ENCODE measurements around the gene IRF1.
A peak's percentile ranks its signal among the peaks of the same experiment; 100 is the strongest.

Gene IRF1

DNA sequence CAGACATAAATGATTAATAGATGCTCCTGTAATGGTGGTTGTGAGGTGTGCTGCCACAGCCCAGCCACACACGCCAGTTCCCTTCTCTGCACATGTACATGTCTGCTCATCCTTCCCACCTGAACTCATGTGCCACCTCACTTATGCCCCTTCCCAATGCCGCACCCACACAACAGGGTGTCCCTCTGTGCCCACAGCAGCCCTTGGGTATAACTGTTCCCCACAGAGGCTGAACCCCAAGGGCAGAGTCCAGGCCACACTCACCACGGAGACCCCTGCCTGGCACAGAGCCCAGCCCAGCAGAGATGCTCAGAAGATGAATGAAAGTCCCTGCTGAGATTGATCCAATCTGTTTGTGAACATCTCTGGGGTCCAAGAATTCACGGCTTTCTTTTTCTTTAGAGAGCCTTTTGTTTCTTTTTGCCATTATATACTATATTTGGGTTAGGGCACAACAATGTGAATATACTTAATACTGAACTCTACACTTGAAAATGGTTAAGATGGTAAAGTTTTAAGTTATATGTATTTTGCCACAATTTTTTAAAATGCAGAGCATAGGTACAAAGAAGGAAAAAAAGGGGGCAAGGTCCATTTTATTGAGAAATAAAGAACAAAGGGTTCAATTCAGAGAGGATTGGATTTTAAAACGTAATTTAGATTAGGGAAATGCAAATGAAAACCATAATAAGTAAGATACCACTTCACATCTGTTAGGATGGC, 29.6 kb downstream of the IRF1 start:
- DNase-seq: peak; percentile 3

DNA sequence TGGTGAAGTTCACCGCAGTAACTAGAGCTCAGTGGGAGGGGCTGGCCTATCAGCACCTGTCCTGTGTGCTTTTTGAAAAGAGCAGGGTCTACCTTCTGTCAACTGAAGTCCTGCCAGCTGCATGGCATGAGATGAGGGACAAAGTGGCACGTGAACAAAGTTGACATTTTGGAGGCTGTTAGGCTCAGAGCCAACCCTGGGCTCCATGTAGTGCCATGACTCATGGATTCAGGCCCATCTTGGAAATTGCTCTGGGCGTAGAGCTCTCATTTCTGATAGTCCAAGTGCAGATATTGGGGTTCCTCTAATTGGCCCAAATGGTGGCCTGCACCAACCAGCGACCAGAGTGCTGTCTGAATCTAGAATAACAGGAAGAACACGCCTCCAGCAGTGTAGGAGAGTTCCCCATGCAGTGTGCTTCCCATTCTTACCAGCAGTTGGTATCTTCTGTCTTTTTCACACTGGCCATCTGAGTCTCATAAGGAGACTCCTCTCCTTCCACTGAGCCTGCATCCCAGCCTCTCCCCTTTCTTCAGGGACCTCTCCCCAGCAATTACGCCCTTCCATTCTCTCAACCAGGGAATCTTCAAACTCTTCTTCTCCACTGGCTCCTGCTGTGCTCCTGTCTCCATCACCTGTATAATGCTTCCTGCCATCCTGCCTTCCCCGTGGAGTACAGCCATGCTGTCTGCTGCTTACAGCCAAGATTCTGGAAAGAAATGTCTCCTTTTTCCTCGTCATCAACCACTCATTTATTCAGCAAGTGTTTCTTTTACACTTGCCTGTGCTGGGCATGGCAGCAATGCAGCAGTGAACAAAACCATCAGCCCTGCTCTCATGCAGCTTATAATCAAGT, 30.4 kb downstream of the IRF1 start:
- peak; percentile 34 for DNase-seq

- peak; percentile 8 for DNase-seq
Measured at GRCh38 chr5:132459031-132459982, 31.3 kb downstream of the IRF1 start.

GRCh38 chr5:132458651-132459030, 31.9 kb downstream of the IRF1 start:
- peak; percentile 4 for DNase-seq

GRCh38 chr5:132458226-132458560, 32.4 kb downstream of the IRF1 start:
- DNase-seq: no peak

GRCh38 chr5:132457371-132458225, 33.0 kb downstream of the IRF1 start:
- peak; percentile 64 for DNase-seq

GRCh38 chr5:132456987-132457361, 33.6 kb downstream of the IRF1 start:
- peak; percentile 32 for DNase-seq

GRCh38 chr5:132456296-132456986, 34.1 kb downstream of the IRF1 start:
- DNase-seq: peak; percentile 80

DNA sequence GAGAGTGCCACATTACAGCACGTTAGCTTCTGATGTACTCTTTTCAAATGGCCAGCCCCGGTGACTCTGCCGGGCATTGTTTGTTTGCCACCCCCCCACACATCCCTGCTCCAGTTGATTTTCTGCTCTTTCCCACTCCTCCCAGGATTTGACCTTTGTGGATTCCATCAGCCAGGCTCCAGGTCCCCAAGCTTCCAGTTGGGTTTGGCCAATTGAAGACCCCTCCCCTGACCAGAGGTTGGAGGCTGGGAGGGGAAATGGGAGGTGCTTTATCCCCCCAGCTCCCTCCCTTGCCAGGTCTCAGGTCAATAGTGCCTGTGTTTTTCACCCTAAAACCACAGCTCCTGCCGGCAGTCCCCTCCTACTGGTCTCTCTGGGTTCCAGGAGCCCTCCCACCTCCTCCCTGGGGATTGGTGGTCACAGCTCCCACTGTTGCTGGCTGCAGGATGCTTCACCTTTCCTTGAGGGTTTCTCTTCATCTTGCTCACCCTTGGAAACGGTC, 34.9 kb downstream of the IRF1 start:
- peak; percentile 23 for DNase-seq

- peak; percentile 5 for DNase-seq
Measured at GRCh38 chr5:132454361-132454760, 36.2 kb downstream of the IRF1 start.

DNA sequence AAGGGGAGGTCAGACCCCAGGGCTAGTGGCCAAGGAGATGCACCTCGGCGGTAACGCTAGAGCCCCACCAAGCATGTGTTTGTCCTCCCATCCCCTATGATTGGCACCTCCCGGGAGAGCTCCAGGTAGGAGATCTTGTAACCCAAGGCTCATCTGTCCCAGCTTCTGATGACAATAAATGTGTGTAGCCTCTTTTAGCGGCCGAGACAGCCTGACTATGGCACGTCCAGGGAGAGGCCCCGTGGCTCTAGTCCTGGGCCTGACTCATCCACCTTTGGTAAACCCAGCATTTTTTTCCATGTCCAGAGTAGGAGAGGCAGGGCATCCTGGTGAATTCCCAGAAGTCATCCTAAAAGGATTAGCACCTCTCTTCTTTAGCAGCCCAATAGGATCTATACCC, 39.2 kb downstream of the IRF1 start:
- no peak for DNase-seq

GRCh38 chr5:132449060-132449459, 41.5 kb downstream of the IRF1 start:
- DNase-seq: no peak

DNA sequence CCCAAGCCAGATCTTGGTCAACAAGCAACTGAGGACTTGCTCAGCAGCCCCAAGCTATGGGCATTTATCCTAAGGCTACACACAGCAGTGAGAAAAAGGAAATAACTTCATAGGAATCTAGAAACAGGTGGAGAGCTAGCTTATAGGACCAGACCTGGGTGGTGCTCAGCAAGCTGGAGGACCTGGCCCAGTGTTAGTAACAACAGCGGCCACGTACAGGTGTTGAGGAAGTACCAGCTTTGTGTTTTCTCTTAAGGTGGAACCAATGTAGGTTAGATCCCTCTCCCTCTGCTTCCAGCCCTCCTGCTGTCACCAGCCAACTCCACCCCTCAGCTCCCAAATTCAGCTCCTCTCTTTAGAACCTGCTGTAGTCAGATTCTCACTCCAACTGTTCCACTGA, 43.4 kb downstream of the IRF1 start:
- peak; percentile 41 for DNase-seq

- DNase-seq: peak; percentile 3
Measured at GRCh38 chr5:132446621-132447020, 44.0 kb downstream of the IRF1 start.

- no peak for DNase-seq
Measured at GRCh38 chr5:132445930-132446329, 44.6 kb downstream of the IRF1 start.

DNA sequence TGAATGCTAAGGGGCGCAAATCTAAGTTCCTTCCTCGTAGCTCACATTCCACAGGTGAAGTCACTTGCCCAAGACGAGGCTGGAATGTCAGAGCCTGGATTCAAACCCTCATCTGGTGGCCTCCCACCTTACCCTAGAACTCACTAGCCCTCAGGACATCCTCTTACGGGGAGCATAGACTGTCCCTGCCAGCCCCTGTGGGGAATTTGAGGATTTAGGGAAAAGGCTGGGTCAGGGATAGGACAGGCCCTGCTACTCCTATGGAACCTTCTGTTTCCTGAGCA, 45.0 kb downstream of the IRF1 start:
- DNase-seq: no peak

GRCh38 chr5:132444841-132445639, 45.5 kb downstream of the IRF1 start:
- DNase-seq: no peak

DNA sequence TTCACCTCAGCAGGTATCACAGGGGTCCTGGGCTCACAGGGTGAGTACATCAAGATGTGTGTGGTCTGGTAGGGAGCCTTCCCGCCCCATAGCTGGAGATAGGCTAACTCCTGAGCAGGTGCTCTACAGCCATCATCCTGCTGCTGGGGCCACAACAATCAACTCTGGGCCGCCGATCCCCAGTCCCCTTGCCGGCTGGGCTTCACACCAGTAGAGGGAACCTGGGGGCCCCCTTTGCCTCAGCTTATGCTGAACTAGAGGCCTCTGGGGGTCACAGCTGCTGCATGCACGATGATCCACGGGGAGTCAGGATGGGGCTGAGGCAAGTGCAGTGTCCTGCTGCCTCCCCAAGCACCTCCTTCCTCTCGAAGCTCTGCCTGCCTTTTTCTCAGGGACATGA, 46.5 kb downstream of the IRF1 start:
- DNase-seq: no peak

DNA sequence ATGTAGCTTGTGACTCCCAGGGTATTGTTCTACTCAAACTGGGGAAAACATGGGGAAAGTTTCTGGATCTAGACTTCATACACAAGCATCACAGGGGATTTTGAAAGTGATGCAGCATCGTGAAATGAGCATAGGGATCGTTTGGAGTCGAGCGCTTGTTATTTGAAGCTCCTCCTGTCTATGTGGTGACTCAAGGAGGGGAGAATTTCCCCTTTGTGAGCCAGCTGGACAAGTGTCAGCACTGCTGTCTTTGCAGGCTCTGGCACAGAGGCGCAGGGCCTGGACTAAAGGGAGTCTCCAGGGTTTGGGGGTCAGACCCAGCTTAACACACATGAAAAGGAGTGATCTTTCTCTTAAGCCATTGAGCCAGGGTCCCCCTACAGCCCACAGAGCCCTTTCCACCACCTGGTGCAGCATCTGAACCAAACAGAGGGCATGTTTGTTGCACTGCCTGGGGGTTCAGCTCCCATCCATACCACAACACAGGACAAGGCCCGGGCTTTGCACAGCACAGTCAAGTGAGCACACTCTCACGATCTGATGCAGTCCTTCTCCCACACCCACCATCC, 51.0 kb downstream of the IRF1 start:
- no peak for DNase-seq

GRCh38 chr5:132438917-132439316, 51.7 kb downstream of the IRF1 start:
- DNase-seq: no peak

All from CD4-positive, alpha-beta T cell treated with Interleukin-17A for 4 hours (primary cell).